Neural cell (in vitro differentiated cells): Measurements from ENCODE around the gene POLE.

Source experiments
- EP300 ChIP-seq: fragments of 450-650 bp; conservative IDR thresholded peaks from 2 replicates; pipeline ENCODE4 v1.6.1; 2014; ENCODE audit warnings: antibody characterized with exemption, mild to moderate bottlenecking, moderate library complexity; ENCODE audit not compliant: poor library complexity, severe bottlenecking
- EZH2 ChIP-seq: fragments of 200-600, 300-800 bp; shearing (Covaris generic), sonication (generic); IDR thresholded peaks from 2 replicates; pipeline ENCODE4 v1.6.1; 2014; ENCODE audit warnings: antibody characterized with exemption, low read length, borderline replicate concordance, mild to moderate bottlenecking; ENCODE audit not compliant: insufficient read depth, poor library complexity, severe bottlenecking
- POLR2AphosphoS5 ChIP-seq: IDR thresholded peaks from 2 replicates; pipeline ENCODE4 v1.6.1; 2012
- RAD21 ChIP-seq: fragments of 450-650 bp; conservative IDR thresholded peaks from 2 replicates; pipeline ENCODE4 v1.6.1; 2014; ENCODE audit warnings: antibody characterized with exemption, mild to moderate bottlenecking, moderate library complexity
- SMC3 ChIP-seq: fragments of 450-650 bp; conservative IDR thresholded peaks from 2 replicates; pipeline ENCODE4 v1.6.1; 2014; ENCODE audit warnings: antibody characterized with exemption, mild to moderate bottlenecking, moderate library complexity; ENCODE audit not compliant: poor library complexity
- TAF1 ChIP-seq: IDR thresholded peaks from 2 replicates; pipeline ENCODE4 v1.6.1; 2012; ENCODE audit warnings: low read depth
- TF ChIP-seq, protein P1 (sequence below): fragments of 450-650 bp; IDR thresholded peaks from 2 replicates; pipeline ENCODE4 v1.5.1; 2014; ENCODE audit warnings: antibody characterized with exemption, mild to moderate bottlenecking, moderate library complexity; ENCODE audit not compliant: poor library complexity, severe bottlenecking
- TF ChIP-seq, protein P2 (sequence below): IDR thresholded peaks from 2 replicates; pipeline ENCODE4 v1.6.1; 2012; ENCODE audit warnings: borderline replicate concordance

DNA sequence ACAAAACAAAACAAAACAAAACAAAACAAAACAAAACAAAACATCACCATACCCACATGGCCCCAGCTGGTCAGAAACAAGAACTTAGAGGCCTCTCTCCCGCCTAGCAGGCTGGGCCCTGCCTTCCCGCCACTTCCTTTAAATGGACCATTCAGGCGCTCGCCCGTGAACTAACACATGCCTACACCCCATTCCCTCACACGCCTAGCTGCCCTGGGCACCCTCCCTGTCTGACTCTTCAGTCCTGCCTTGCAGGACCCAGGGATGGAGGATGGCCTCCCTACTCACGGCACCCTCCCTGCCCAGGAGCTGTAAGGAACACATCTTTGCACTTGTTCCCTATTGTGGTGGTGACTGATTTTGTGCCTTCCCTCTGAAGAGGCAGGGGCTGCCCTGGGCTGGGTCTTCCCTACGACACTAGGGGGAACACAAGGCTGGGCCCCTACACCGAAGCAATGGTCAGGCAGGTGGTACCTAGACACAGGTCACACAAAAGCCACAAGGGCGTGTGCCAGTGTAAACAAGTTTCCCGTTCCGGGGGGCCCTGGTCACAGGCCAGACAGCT, 47.1 kb downstream of the POLE start:
- TF ChIP-seq, protein P1, sequence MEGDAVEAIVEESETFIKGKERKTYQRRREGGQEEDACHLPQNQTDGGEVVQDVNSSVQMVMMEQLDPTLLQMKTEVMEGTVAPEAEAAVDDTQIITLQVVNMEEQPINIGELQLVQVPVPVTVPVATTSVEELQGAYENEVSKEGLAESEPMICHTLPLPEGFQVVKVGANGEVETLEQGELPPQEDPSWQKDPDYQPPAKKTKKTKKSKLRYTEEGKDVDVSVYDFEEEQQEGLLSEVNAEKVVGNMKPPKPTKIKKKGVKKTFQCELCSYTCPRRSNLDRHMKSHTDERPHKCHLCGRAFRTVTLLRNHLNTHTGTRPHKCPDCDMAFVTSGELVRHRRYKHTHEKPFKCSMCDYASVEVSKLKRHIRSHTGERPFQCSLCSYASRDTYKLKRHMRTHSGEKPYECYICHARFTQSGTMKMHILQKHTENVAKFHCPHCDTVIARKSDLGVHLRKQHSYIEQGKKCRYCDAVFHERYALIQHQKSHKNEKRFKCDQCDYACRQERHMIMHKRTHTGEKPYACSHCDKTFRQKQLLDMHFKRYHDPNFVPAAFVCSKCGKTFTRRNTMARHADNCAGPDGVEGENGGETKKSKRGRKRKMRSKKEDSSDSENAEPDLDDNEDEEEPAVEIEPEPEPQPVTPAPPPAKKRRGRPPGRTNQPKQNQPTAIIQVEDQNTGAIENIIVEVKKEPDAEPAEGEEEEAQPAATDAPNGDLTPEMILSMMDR, result no peak
- no peak for TF ChIP-seq EZH2
- no peak for TF ChIP-seq POLR2AphosphoS5
- no peak for TF ChIP-seq TAF1
- no peak for TF ChIP-seq EP300
- TF ChIP-seq, protein P2, sequence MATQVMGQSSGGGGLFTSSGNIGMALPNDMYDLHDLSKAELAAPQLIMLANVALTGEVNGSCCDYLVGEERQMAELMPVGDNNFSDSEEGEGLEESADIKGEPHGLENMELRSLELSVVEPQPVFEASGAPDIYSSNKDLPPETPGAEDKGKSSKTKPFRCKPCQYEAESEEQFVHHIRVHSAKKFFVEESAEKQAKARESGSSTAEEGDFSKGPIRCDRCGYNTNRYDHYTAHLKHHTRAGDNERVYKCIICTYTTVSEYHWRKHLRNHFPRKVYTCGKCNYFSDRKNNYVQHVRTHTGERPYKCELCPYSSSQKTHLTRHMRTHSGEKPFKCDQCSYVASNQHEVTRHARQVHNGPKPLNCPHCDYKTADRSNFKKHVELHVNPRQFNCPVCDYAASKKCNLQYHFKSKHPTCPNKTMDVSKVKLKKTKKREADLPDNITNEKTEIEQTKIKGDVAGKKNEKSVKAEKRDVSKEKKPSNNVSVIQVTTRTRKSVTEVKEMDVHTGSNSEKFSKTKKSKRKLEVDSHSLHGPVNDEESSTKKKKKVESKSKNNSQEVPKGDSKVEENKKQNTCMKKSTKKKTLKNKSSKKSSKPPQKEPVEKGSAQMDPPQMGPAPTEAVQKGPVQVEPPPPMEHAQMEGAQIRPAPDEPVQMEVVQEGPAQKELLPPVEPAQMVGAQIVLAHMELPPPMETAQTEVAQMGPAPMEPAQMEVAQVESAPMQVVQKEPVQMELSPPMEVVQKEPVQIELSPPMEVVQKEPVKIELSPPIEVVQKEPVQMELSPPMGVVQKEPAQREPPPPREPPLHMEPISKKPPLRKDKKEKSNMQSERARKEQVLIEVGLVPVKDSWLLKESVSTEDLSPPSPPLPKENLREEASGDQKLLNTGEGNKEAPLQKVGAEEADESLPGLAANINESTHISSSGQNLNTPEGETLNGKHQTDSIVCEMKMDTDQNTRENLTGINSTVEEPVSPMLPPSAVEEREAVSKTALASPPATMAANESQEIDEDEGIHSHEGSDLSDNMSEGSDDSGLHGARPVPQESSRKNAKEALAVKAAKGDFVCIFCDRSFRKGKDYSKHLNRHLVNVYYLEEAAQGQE, result no peak
- TF ChIP-seq SMC3, result no peak
- no peak for TF ChIP-seq RAD21
